Fibroblast of the aortic adventitia (primary cell): ENCODE measurements around the gene CDH13. TPM values are rescaled to one million over a fixed set of nuclear protein-coding genes. Genes with fewer than 3 reads are reported as not detected.

Source experiments
- DNase-seq: peaks from one replicate; pipeline ENCODE4 v3.0.0-alpha.2; 2010; ENCODE audit warnings: low read depth
- H3K4me3 ChIP-seq: 2 replicates; pipeline ENCODE4 v1.5.1; 2011; ENCODE audit warnings: low read depth, mild to moderate bottlenecking, control low read depth, low read length, moderate library complexity
- total RNA-seq: library from RNA; depleted of rRNA; stranded (reverse); fragments of >200 nt; gene quantifications from 2 replicates; pipeline ENCODE4 v1.2.3, GENCODE V29; 2012; ENCODE audit warnings: low replicate concordance
- TF ChIP-seq, protein P1 (sequence below): IDR thresholded peaks from 2 replicates; pipeline ENCODE4 v1.5.1; 2011; ENCODE audit warnings: mild to moderate bottlenecking, low read length, control low read depth, inconsistent platforms; ENCODE audit not compliant: insufficient read depth

The CDH13 gene
- total RNA-seq, 1 donor: 55.7 TPM

DNA sequence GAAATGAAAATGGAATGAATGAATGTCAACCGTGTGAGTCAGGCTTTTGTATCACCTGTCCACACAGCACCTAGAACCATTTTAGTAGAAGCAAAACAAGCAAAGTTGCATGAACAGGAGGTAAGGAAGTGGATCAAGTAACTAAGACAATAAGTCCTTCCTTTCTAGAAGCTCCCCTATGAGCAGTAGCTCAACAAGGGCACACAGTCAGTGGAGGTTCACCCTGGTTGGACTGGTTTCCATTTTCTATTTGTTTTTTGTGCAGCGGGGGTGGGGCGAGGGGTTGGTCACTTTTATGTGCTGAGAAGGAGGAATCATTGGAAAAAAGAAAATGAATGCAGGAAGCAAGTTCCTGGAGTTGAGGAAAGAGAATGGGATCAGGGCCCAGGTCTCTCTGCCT lies 1177.0 kb downstream of the CDH13 start:
- no peak overlapping the region for H3K4me3 ChIP-seq
- no peak for DNase-seq
- TF ChIP-seq, protein P1, sequence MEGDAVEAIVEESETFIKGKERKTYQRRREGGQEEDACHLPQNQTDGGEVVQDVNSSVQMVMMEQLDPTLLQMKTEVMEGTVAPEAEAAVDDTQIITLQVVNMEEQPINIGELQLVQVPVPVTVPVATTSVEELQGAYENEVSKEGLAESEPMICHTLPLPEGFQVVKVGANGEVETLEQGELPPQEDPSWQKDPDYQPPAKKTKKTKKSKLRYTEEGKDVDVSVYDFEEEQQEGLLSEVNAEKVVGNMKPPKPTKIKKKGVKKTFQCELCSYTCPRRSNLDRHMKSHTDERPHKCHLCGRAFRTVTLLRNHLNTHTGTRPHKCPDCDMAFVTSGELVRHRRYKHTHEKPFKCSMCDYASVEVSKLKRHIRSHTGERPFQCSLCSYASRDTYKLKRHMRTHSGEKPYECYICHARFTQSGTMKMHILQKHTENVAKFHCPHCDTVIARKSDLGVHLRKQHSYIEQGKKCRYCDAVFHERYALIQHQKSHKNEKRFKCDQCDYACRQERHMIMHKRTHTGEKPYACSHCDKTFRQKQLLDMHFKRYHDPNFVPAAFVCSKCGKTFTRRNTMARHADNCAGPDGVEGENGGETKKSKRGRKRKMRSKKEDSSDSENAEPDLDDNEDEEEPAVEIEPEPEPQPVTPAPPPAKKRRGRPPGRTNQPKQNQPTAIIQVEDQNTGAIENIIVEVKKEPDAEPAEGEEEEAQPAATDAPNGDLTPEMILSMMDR: no peak

DNA sequence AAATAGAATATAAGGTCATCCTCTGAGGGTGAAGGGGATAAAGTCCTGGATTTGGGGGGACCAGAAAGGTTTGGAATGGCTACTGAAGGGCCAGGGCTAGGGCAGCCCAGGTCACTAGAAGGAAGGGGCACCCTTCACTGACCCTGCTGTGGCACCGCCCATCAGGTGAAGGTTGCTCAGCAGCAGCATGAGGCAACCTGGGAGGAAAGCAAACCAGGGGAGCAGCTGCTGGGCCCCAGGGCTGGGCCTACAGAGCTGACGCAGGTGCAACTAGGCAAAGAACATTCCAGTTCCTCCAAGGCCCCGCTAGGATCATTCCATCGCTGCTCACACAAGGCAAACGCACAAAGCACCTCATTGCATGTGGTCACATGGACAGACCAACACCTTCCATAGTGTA lies 1177.6 kb downstream of the CDH13 start:
- DNase-seq: no peak
- TF ChIP-seq, protein P1: no peak
- H3K4me3 ChIP-seq: no peak overlapping the region

DNA sequence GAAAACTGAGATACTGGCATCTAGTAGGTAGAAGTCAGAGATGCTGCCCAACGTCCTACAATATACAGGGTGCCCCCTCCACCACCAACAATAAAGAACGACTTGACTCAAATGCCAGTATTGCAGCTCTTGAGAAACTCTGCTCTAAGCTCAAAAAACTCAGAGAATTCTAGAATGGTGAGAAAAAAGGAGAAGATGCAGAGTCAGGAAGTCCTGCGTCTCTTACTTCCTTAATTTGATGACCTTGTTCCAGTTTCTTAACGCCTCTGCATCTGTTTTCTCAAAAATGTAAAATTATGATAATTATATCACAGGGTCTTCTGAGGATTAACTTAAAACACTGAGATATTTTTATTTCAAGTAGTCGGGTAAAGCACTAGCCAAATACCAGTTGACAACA lies 1179.3 kb downstream of the CDH13 start:
- no peak overlapping the region for H3K4me3 ChIP-seq
- DNase-seq: no peak
- TF ChIP-seq, protein P1: no peak

DNA sequence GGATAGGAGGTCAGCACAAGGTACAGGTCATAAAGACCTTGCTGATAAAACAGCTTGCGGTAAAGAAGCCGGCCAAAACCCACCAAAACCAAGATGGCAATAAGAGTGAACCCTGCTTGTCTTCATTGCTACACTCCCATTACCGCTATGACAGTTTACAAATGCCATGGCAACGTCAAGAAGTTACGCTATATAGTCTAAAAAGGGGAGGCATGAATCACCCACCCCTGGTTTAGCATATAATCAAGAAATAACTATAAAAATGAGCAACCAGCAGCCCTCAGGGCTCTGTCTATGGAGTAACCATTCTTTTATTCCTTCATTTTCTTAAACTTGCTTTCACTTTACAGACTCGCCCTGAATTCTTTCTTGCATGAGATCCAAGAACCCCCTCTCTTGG lies 1180.0 kb downstream of the CDH13 start:
- TF ChIP-seq, protein P1: no peak
- H3K4me3 ChIP-seq: no peak overlapping the region
- DNase-seq: no peak

DNA sequence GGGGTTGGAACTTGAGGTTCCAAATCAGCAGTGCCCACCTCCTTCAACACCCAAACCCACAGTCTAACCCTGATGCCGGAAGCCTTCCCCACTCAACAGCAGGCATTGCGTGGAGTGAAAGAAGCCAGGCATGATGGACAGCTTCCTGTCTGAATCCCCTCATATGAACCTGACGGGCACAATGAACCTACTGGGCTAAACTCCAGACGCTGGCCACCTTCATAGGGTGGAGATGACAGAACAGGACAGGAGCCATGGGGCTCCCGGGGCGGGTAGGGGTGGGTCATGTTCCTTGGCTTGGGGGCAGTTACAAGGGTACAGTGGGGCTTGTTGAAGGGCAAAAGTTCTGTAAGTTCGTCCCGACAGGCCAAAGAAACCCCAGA lies 1180.5 kb downstream of the CDH13 start:
- TF ChIP-seq, protein P1: no peak
- H3K4me3 ChIP-seq: peak overlapping the region; percentile 51
- DNase-seq: no peak

DNA sequence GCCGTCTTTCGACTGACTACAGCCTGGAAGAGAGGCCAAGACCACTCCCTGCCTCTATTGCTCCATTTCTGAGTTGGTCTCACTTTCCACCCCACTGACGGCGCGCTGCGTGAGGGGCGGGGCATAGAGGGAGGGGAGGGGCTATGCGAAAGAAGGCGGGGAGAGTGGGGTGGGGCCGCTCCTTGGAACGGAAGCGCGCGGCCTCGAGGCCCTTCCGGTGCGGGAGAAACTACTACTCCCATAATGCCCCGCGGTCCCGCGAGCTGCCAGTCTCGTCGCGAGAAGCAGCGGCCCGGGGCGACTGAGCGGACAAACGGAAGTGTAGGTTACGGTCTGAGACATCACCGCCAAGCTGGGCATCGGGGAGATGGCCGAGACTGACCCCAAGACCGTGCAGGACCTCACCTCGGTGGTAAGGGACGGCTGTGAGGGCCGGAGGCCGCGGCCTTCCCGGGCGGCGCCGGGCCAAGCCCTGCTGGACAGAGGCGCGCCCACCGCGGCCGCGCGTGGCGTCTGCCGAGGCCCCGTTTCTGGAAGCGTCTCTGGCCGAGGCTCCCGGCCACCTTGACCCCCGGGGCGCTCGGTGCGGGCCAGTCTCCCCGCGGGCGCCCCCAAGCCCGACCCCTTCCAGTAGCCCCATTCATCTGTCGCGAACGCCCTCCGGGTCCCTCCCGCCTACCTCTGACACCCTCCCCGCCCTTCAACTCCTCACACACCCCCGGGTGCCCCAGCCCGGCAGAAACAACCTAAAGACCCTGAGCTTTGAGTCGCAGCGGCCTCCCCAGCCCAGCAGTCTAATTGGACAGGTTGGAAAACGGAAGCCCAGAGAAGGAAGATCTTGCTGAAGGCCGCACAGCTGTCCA lies 1181.2 kb downstream of the CDH13 start, which contains the start of gene HSBP1:
TSS of gene HSBP1 (plus strand) at position 269 of the 863 bp plus-strand sequence. CDS start at position 368, 99 bp downstream.
- peak; percentile 87 for DNase-seq
- TF ChIP-seq, protein P1: no peak
- H3K4me3 ChIP-seq: peak within 1 kb of the TSS; percentile 92
